GM18909 (cell line): ENCODE measurements around the gene GYPB.
"Not testable (repeated sequence)": the region's sequence is repeated elsewhere in the genome, so short reads cannot be mapped to it uniquely, and the experiment has no call there.

Experiments used
- ATAC-seq: cut with Tn5 transposase; IDR thresholded peaks from one replicate; pipeline ENCODE4 v1.9.1; 2021; ENCODE audit warnings: mild to moderate bottlenecking; ENCODE audit not compliant: unreplicated experiment, poor library complexity

Gene GYPB

DNA sequence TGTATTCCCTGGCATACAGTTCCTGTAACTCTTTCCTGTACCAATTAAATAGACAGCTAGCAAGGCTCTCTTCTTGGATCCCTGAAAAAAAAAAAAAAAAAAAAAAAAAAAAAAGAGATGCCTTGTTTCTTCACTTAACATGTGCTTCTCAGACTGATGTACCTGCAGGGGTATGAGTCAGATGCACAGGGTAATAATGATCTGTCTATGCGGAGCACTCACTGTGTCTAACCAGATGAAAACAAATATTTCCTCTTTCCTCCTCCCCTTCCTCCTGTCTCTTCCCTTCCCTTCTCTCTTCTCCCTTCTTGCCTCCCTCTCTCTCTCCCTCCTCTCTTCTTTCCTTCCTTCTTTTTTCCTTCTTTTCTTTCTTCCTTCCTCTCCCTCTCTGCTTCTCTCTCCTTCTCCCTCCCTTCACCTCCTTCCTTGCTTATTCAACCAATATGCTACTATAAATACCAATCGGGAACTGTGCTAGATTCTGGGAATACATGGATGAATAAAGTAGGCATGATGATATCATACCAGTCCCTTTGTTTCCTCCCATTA is 3.0 kb downstream of the GYPB start:
- ATAC-seq: not testable (repeated sequence)

DNA sequence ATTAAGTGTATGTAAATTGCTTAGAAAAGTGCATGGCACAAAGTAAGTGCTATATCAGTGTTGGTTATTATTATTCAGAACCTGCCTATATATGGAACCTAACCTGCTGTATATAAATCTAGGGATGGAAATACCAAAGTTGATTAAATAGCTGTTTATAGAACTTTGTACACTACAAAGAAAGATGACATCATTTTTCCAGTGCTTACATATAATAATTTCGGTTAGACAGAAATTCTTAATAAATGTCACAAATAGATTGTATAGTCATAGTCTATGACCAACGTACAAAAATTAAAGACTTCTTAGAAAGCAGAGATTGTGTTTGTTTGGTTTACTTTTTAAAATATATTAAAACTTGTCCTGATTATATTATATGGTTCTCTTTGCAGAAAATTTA is 4.4 kb downstream of the GYPB start:
- no peak for ATAC-seq

DNA sequence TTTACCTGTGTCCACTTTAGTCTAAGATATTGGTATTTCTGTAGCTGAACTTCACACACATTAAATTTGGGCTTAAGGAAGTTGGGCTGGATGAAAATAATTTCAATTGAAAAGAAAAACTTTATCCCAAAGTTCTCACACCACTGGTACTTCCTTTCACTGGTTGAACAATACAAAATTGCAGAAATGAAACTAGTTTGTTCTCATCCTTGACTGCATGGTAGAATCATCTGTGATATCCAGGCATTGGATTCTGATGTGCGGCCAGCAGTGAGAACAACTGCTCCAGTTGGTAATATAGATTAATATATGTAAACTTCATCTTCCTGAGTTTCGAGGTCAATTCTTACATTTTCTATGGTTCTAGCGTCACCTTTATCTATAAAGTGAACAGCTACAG is 10.6 kb downstream of the GYPB start:
- ATAC-seq: not testable (repeated sequence)

DNA sequence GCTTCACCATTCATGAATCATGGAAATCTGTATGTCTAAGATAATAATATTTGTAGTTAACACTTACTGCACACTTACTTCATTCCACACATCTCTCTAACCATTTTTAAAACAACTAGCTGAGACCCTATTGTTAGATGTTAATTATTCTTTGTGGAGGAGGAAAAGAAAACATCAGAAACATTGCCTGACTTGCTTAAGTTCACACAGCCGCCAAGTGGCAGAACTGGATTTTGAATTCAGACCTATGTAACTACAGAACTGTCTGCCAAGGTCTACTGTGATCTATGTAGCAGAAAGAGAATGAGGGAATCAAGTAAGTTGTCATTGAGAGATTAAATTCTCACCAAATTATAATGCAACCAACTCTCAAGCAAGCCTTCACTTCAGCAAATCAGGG is 11.2 kb downstream of the GYPB start:
- ATAC-seq: not testable (repeated sequence)

DNA sequence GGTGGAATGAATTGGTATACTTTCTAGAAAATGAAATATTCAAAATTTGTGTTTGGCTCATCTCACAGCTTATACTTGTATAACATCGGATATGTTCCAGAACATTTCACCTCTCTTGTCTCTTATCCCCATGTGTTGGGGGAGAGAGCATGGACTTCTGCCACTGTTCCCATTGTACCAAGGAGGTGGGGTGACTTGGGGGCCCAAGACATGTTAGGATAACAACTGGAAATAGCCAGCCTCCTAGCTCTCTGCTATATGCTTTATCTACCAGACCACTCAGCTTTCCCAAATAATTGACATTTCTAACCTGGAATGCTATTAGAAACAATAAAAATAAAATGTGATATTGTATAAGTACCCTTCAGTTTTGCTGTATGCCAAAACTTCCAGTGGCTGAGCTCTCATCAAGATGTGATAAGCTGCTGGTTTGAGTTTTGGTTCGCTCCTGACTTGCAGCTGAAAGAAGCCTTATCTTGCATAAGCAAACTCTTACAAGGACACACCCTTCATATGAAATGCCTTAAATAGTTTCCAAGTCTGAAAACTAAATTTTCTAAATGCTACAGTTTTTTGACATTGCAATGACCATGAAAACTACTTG is 12.9 kb downstream of the GYPB start:
- ATAC-seq: not testable (repeated sequence)

DNA sequence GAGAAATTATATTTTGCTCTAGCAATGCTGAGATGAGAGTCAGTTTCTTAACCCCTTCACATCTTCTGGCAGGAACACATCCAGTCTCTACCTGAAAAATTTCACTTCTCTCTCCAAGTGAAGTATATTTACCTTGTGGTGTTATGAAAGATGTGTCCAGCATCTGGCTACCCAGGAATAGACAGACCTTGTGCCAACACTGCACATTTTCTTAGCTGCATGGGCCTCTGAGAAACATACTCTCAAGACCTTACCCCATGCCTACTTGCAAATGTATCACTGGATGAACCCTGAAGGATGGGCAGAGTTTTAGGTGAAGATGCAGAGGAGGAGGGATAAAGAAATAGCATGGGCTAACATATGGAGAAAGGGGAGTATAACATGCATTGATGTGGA is 13.6 kb downstream of the GYPB start:
- not testable (repeated sequence) for ATAC-seq

DNA sequence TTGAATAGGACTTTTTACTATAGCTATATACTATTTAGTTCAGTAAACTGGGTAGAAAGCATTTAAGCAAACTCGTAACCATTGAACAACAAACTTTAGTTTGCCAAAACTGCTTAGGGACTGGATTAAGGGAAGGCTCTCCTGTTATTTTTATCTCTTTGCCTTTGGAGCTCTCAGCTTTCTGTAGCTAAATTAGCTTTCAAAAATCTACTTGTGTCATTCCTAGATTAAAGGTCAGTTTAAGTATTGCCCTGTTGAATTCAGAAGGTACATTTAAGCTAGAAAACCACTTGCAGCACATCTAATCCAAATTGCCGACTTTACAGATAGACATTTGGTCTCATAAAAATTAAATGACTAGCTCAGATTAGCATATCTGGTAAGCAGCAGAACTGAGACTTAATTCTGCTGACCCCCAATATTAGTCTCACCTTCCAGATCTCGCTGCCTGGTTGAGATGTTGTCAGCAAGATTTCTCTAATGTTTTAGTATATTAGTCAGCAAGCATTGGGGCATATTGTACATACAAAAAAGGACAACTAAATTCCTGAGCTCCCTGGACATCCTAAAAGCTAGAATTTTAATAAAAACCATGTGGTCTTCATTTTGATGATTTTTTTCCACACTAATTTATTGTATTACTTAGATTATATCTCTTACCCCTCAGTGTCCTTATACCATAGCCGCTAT is 14.2 kb downstream of the GYPB start:
- not testable (repeated sequence) for ATAC-seq

DNA sequence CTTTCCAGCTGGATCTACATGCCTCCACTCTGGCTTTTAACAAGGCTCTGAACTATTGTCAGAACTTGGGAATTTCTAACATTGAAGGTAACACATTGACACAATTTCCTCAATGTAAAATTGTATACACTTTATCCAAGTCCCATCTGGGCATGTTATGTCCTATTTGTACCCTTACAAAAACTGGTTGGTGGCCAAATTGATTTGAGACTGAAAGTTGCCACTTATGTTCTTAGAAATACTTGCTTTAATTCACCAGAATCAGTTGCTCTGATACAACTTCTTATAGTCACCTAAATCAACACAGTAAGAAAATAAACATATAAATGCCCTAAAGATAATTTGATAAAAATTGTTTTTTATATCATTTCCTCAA is 15.3 kb downstream of the GYPB start:
- ATAC-seq: not testable (repeated sequence)

DNA sequence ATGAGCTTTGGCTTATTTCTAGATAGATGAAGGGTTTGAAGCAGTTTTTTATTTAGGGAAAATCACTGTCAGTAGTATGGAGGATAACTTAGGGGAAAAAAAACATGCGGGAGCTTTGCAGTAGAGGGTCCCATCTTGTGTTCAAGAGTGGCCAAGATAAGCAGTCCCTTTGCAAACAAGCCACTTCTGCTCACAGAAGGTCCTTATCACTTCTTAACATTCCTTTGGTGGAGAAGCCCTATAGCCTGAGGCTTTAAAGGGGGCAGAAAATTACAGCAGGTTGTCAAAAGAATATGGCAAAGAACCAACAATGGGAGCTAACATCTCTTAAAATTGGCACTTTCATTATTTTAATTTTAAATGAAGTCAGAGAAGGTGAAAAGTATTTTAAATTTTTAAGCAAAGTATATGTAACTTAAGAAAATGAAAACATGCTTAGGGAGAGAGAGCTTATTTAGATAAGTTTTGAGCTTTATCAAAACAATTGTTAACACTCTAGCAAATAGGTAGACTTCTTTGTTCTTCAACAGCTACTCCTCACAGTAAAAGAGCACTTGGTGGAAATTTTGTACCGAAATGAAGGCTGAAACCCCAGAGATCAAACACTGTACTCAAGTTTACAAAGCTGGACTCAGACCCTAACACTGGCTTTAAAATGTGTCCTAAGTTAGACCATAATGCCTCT is 15.8 kb downstream of the GYPB start:
- ATAC-seq: not testable (repeated sequence)

DNA sequence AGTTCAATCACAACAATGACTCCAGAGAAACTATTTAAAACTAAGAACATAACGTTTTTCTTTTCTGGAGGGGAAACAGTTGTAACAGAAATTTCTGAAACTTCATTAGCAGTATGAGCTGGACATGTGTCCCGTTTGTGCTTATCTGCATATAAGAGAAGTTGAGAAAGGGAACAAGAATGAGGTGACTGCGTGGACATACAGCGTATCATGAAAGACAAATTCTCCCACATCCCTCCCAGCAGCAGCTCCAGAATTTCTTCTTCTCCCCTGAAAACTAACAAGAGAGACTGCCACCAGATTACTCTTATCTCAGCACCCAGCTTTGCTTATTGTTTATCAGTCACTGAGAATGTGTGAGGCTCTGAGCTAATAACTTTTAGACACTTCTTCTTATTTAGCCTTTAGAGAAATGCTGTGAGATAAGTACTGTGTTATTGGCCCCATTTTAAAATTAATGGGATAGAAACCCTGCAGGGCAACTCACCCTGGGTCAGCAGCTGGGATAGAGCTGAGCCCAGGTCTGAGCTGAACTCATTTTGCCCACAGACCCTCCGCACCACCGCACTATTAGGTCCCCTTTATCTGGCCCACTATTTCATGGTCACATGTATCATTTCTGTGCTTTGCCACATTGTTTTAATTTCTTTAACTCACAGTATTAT is 18.7 kb downstream of the GYPB start:
- ATAC-seq: not testable (repeated sequence)

DNA sequence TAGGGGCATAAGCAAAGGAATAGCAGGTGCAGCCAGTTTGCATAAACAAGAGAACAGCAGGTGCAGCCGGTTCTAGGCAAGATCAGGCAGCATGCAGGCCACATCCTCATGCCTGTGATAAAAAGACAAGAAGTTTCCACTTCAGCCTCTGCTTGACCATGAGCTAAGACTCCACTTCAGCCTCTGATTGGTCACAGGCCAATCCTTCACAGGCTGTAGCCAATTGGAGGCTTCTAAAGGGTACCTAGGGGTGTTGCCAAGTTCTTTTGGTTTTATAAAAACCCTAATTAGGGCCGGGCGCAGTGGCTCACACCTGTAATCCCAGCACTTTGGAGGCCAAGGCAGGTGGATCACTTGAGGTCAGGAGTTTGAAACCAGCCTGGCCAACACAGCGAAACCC is 23.0 kb downstream of the GYPB start:
- not testable (repeated sequence) for ATAC-seq

DNA sequence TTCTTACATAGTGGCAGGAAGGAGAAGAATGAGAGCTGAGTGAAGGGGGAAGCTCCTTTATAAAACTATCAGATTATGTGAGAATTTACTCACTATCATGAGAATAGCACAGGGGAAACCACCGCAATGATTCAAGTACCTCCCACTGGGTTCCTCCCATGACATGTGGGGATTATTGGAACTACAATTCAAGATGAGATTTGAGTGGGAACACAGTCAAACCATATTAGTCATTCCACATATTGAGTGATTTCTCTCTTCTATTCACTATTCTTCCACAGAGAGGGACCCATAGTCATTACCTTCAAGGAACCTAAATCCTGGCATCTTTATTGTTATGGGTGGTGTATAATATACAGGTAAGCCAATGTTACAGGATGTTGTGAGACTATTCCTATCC is 27.4 kb downstream of the GYPB start:
- not testable (repeated sequence) for ATAC-seq

DNA sequence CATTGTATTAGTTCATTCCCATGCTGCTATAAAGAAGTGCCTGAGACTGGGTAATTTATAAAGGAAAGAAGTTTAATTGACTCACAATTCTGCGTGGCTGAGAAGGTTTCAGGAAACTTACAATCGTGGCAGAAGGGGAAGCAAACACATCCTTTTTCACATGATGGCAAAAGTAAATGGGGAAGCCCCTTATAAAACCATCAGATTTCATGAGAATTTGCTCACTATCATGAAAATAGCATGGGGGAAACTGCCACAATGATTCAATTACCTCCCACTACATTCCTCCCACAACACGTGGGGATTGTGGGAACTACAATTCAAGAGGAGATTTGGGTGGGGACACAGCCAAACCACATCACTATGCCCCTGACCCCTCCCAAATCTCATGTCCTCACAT is 28.5 kb downstream of the GYPB start:
- ATAC-seq: not testable (repeated sequence)

DNA sequence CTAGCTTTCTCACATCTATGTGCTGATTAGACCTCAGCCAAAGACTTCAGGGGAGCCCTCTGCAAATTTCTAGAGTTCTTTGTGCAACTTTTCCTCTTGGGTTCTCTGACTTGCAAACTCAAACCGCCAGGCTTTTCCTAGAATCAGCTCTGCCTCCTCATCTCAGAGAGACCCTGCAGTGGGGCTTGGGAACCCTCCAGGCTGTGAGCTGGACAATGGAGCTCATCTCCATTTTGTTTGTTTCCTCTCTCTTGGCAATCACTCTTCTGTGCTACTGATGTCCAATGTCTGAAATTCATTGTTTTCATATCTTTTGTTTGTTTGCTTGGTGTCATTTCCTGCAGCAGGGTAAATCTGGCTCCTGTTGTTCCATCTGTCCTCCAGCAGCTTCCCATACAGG is 33.0 kb downstream of the GYPB start:
- ATAC-seq: no peak

DNA sequence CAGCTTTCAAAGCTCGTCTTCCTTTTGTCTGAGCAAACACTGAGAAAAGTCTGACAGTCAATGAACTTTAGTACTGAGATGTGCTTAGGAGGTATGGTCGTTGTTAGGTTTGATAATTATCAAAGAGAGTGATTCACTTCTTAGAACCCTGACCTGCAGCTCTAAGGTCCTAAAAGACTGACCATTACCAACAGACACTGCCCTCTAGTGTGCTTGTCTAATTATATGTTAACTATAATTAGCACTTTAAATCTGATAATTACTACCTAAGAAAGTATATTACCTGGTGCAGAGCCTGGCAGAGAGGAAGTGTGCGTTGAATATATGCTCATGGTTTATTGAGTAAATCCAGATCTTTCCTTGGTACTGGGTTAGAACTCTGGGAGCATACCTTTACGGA is 38.4 kb downstream of the GYPB start:
- ATAC-seq: not testable (repeated sequence)

DNA sequence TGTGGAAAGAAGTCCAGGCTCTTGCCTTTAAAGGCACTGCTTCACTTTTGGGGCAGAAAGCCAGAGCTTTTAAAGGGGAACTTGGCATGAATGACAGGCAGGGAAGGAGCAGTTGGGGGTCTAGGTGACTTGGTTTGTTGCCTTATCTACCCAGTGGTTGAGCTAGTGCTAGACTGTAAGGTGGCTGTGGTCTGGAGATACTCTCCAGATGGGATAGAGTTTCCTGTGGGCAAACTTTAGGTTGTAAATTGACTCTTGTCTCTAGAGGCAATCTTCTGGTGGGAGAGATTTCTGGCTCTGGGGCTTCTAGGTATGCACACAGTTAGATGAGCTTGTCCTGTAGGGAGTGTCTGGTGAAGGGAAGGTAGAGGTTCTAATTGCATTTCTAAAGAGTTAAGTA is 43.7 kb downstream of the GYPB start:
- not testable (repeated sequence) for ATAC-seq

DNA sequence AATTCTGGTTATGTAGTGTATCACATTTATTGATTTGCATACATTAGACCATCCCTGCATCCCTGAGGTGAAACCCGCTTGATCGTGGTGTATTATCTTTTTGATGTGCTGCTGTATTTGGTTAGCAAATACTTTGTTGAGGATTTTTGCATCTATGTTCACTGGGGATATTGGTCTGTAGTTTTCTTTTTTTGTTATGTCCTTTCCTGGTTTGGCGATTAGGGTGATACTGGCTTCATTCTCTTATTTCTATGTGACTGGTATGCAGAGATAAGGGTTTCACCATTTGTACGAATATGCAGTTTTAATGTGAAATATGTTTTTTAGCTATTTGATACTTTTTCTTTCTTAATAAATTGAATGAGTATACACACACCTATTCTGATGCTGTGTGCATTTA is 45.2 kb downstream of the GYPB start:
- ATAC-seq: not testable (repeated sequence)

DNA sequence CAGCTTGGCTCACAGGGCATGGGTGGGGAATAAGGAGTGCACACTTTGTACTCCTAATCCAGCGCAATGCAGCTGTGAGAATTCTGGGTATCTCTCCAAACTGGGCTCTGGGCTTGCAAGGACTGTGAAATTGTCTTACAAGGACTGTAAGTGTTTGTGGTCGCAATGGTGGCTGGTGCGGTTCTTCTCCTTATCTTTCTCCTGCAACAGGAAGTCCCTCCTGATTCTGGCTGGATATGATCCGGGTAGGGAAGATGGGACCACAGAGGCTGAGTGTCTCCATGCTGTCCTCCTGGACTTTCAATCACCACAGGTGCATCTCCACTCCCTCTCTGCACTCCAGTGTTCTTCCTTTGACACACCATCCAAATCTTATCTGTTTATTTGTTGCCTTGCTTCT is 58.1 kb downstream of the GYPB start:
- no peak for ATAC-seq

DNA sequence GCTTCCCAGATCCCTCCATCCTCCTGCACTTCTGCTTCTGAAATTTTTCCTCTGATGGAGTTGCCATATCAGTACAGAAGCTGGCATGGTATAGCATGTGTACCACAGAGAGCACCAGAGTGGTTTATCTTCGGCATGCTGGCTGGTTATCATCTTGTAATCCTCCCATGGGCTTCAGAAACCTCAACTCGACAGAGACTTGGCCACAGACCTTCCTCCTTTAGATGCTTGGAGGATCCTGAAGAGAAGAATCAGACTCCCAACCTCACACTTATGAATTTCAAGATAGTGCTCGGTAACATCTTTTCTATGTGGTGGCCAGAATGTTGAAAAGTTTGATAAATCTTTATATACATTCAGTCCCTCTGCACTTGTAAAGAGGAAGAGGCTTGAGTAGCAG is 63.9 kb downstream of the GYPB start:
- ATAC-seq: not testable (repeated sequence)

DNA sequence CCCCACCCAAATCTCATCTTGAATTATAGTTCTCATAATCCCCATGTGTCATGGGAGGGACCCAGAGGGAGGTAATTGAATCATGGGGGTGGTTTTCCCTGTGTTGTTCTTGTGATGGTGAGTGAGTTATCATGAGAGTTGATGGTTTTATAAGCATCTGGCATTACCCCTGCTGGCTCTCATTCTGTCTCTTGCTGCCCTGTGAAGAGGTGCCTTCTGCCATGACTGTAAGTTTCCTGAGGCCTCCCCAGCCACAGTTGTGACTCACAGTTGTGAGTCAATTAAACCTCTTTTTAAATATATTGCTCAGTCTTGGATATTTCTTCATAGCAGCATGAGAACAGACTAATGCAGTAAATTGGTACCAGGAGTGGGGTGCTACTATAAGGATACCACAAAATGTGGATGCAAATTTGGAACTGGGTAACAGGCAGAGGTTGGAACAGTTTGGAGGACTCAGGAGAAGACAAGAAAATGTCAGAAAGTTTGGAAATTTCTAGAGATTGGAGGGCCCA is 67.7 kb downstream of the GYPB start:
- not testable (repeated sequence) for ATAC-seq

DNA sequence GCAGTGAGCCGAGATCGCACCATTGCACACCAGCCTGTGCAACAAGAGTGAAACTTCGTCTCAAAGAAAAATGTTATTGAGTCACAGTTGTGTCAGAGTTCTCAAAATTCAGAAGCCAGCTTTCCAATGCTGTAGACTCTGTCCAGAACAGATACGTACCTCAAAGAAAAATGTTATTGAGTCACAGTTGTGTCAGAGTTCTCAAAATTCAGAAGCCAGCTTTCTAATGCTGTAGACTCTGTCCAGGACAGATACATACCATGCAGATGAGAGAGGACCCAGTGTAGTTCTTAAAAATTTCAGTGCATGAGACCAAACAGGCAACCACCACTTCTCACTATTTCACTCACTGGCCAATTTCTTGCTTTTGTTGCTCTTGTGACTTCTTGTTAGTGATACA is 68.2 kb downstream of the GYPB start:
- ATAC-seq: not testable (repeated sequence)
